Right lobe of liver (tissue), 6 donors: ENCODE data around the gene BAHCC1. TPM values are rescaled to one million over a fixed set of nuclear protein-coding genes. Genes with fewer than 3 reads are reported as not detected.
A peak's percentile ranks its signal among the peaks of the same experiment; 100 is the strongest.

Experiments
- ATAC-seq, 4 donors: fragments of 200-7000 bp; cut with Tn5 transposase; one replicate each; pipeline ENCODE4 v1.9.1; 2020; ENCODE audit warnings: mild to moderate bottlenecking in 4 of 4, moderate library complexity in 4 of 4
- DNase-seq, 3 donors: peaks; one replicate each; pipeline ENCODE4 v3.0.0-alpha.2; 2020
- H3K27ac ChIP-seq, 3 donors: fragments of 200-600 bp; one replicate each; pipeline ENCODE4 v1.8.0; 2022
- H3K27me3 ChIP-seq, 2 donors: fragments of 200-600 bp; one replicate each; pipeline ENCODE4 v1.8.0; 2022
- H3K36me3 ChIP-seq, 4 donors: fragments of 200-600 bp; sonication (generic) in 1 of 4; one replicate each; pipeline versions ENCODE4 v1.5.1 to v1.8.0; 2017 to 2022; ENCODE audit warnings: control low read depth in 1 of 4
- H3K4me1 ChIP-seq, 4 donors: fragments of 200-600 bp; sonication (generic) in 1 of 4; one replicate each; pipeline versions ENCODE4 v1.5.1 to v1.8.0; 2017 to 2022; ENCODE audit warnings: control low read depth in 1 of 4
- H3K4me3 ChIP-seq, 3 donors: fragments of 200-600 bp; one replicate each; pipeline ENCODE4 v1.8.0; 2022
- H3K9me3 ChIP-seq, 4 donors: fragments of 200-600 bp; sonication (generic) in 1 of 4; one replicate each; pipeline versions ENCODE4 v1.5.1 to v1.8.0; 2017 to 2022; ENCODE audit warnings: control low read depth in 1 of 4
- CTCF ChIP-seq, 4 donors: fragments of 200-600 bp in 3 of 4; fragments of 450-650 bp in 1 of 4; IDR thresholded peaks; one replicate each; pipeline versions ENCODE4 v1.5.1 to v1.8.0; 2016 to 2022; ENCODE audit warnings: antibody characterized with exemption in 4 of 4, mild to moderate bottlenecking in 2 of 4
- POLR2A ChIP-seq: fragments of 450-650 bp; IDR thresholded peaks from one replicate; pipeline ENCODE4 v1.6.1; 2017; ENCODE audit warnings: antibody characterized with exemption, mild to moderate bottlenecking
- WGBS: methylation state at CpG from one replicate; pipeline ENCODE4 v1.1.6; 2018; ENCODE audit warnings: low coverage, low lambda C conversion rate; ENCODE audit not compliant: insufficient coverage; ENCODE audit errors: missing lambda C conversion rate; 5-methylcytosine and 5-hydroxymethylcytosine counted together
- intact Hi-C, 2 donors: fragments of 100-400 bp; cut with DNase I; formaldehyde crosslinking; loops; one replicate each; pipeline versions ENCODE4 v1.11.2 to v1.14.1; 2022
- total RNA-seq, 6 experiments: library from RNA; depleted of rRNA in 2 of 6; stranded (reverse); fragments of >200 nt in 2 of 6; fragmentation: NEBNext Ultra II Directional in 3 of 6; extraction: Animal tissue kit (Norgen Biotek cat#: 25700) in 3 of 6; gene quantifications; one replicate each; pipeline versions ENCODE4 v1.1.0 to v1.2.4, GENCODE V29; 2016 to 2023
- donor health status: DM: no; HTN: yes; CAD: no.
- donor health status: DM: no; HTN: no; CAD: no.
- donor health status: DM: no; HTN: no; CAD: no.
- donor health status: DM: no; HTN: yes; CAD: no.
- donor health status: DM: no; HTN: yes; CAD: no.

The BAHCC1 gene
- total RNA-seq, 6 experiments from 2014 or later, result 2.5 to 6.4 (median 4.9) TPM

- intact Hi-C loops, result no loop called here
- Histone ChIP-seq H3K36me3 (no peaks in the 10 kb centered on the region), H3K27me3 (no peaks in the 10 kb centered on the region), H3K27ac (no peak overlapping the region), H3K4me3 (no peak overlapping the region), H3K9me3 (no peaks in the 10 kb centered on the region), H3K4me1 (no peaks in the 10 kb centered on the region)
- 93% methylated on average over 4 of the region's 5 CpGs for WGBS
- DNase-seq, result no peak
- TF ChIP-seq POLR2A (no peak), CTCF (IDR thresholded peaks at IDR 0.05) (no peak)
- ATAC-seq, result no peak
Observed at GRCh38 chr17:81374890-81375289, 20.4 kb upstream of the BAHCC1 start.

- no peaks in the 10 kb centered on the region for H3K36me3 ChIP-seq
- H3K27me3 ChIP-seq, result no peaks in the 10 kb centered on the region
- ATAC-seq (no peak), DNase-seq (no peak)
- TF ChIP-seq POLR2A (no peak), CTCF (IDR thresholded peaks at IDR 0.05) (no peak)
- no peak overlapping the region for H3K27ac ChIP-seq
- H3K4me1 ChIP-seq, result no peaks in the 10 kb centered on the region
- H3K9me3 ChIP-seq, result no peaks in the 10 kb centered on the region
- no peak overlapping the region for H3K4me3 ChIP-seq
- intact Hi-C loops, result no loop called here
- whole genome bisulfite sequencing, result 92% methylated on average over 13 of the region's 25 CpGs
Observed at GRCh38 chr17:81376946-81377714, 18.1 kb upstream of the BAHCC1 start.

GRCh38 chr17:81378941-81379511 is 16.2 kb upstream of the BAHCC1 start:
- peak in 1 of 4 donors; percentile 3 for ATAC-seq
- WGBS, result 83% methylated on average over 4 of the region's 11 CpGs
- TF ChIP-seq POLR2A, result no peak
- TF ChIP-seq CTCF (IDR thresholded peaks at IDR 0.05), result no peak

GRCh38 chr17:81379523-81379942 is 15.7 kb upstream of the BAHCC1 start:
- H3K27me3 ChIP-seq, result no peaks in the 10 kb centered on the region
- DNase-seq (peak; percentile 25 to 59 (median 48)), ATAC-seq (peak in 3 of 4 donors; percentile 31 to 49 (median 35))
- no peak overlapping the region for H3K4me3 ChIP-seq
- no peak overlapping the region for H3K27ac ChIP-seq
- no peaks in the 10 kb centered on the region for H3K4me1 ChIP-seq
- H3K36me3 ChIP-seq, result no peaks in the 10 kb centered on the region
- intact Hi-C loops, result no loop called here
- WGBS, result no CpG with 5 or more reads among the region's 17 CpGs
- no peaks in the 10 kb centered on the region for H3K9me3 ChIP-seq
- TF ChIP-seq CTCF (IDR thresholded peaks at IDR 0.05), result no peak
- TF ChIP-seq POLR2A, result no peak

More at GRCh38 chr17:81378941-81379511, 16.2 kb upstream of the BAHCC1 start:
- DNase-seq, result no peak
- no peaks in the 10 kb centered on the region for H3K36me3 ChIP-seq
- no peaks in the 10 kb centered on the region for H3K9me3 ChIP-seq
- H3K4me3 ChIP-seq, result no peak overlapping the region
- no peak overlapping the region for H3K27ac ChIP-seq
- H3K27me3 ChIP-seq, result no peaks in the 10 kb centered on the region
- intact Hi-C loops, result no loop called here
- no peaks in the 10 kb centered on the region for H3K4me1 ChIP-seq
